Chondrocyte (in vitro differentiated cells): ENCODE results near the gene EIF5AL1. TPM values are rescaled to one million over a fixed set of nuclear protein-coding genes. Genes with fewer than 3 reads are reported as not detected.

ENCODE experiments used
- DNase-seq: peaks from one replicate; pipeline ENCODE4 v3.0.0; 2021; ENCODE audit warnings: mixed read lengths, low spot score
- H3K27ac Mint-ChIP-seq: one replicate; pipeline ENCODE4 v1.8.0; 2021; ENCODE audit warnings: mild to moderate bottlenecking, moderate library complexity, mixed read lengths; ENCODE audit not compliant: unreplicated experiment
- H3K27me3 Mint-ChIP-seq: 2 replicates; pipeline ENCODE4 v1.8.0; 2021; ENCODE audit warnings: low read depth, mixed read lengths
- H3K36me3 Mint-ChIP-seq: 2 replicates; pipeline ENCODE4 v1.8.0; 2021; ENCODE audit warnings: low read depth, mixed read lengths
- H3K4me1 Mint-ChIP-seq: 2 replicates; pipeline ENCODE4 v1.8.0; 2021; ENCODE audit warnings: low read depth, mild to moderate bottlenecking, mixed read lengths
- H3K4me3 Mint-ChIP-seq: one replicate; pipeline ENCODE4 v1.8.0; 2021; ENCODE audit warnings: mild to moderate bottlenecking, moderate library complexity, mixed read lengths; ENCODE audit not compliant: unreplicated experiment
- H3K9me3 Mint-ChIP-seq: 2 replicates; pipeline ENCODE4 v1.8.0; 2021; ENCODE audit warnings: low read depth, mixed read lengths
- total RNA-seq: library from RNA; stranded (reverse); gene quantifications from 3 replicates; pipeline ENCODE4 v1.2.1, GENCODE V29; 2021
- TF ChIP-seq, protein P1 (sequence below): fragments of 200-600 bp; sonication (generic); IDR thresholded peaks from 2 replicates; pipeline ENCODE4 v1.5.0; 2021; ENCODE audit warnings: antibody characterized with exemption, mild to moderate bottlenecking, moderate library complexity

The EIF5AL1 gene
- total RNA-seq, 1 donor from 2014 or later = 0.20 TPM

DNA sequence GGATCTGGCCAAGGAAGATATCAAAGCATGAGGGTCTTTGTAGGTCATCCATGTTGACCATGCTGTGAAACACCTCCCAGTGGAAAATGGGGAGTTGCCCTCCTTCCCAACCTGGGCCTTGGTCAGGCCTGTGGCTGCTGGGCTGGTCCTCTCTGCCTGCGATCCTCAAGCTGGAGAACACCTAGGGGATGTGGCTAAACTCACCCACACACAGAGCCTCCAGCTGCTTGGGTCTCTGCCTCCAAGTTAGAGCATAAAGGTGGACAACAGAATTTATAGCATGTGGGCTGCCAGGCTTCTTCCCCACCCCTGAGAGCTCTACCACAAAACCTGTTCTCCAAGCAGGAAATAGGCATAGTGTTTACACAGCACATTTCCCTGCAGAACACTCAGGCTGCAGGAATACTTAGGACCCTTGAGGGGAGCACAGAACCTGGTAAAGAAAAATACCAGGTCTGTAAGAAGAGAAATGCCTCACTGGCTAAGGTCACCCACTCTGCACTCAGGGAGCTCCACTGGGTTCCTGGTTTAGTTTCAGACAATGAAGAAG, 47.9 kb downstream of the EIF5AL1 start, which contains the start of gene SFTPA2:
SFTPA2 (minus strand) TSS at position 248 of the 550 bp plus-strand sequence. CDS start 924 bp downstream, outside the sequence.
- H3K27ac Mint-ChIP-seq = no peak within 1 kb of the TSS
- H3K9me3 Mint-ChIP-seq = no peaks in the 10 kb centered on the region
- no peaks in the 10 kb centered on the region for H3K36me3 Mint-ChIP-seq
- H3K4me1 Mint-ChIP-seq = peaks cover 2% of the 10 kb centered on the region
- H3K4me3 Mint-ChIP-seq = no peak within 1 kb of the TSS
- peaks cover 24% of the 10 kb centered on the region for H3K27me3 Mint-ChIP-seq
- DNase-seq = no peak
- TF ChIP-seq, protein P1, sequence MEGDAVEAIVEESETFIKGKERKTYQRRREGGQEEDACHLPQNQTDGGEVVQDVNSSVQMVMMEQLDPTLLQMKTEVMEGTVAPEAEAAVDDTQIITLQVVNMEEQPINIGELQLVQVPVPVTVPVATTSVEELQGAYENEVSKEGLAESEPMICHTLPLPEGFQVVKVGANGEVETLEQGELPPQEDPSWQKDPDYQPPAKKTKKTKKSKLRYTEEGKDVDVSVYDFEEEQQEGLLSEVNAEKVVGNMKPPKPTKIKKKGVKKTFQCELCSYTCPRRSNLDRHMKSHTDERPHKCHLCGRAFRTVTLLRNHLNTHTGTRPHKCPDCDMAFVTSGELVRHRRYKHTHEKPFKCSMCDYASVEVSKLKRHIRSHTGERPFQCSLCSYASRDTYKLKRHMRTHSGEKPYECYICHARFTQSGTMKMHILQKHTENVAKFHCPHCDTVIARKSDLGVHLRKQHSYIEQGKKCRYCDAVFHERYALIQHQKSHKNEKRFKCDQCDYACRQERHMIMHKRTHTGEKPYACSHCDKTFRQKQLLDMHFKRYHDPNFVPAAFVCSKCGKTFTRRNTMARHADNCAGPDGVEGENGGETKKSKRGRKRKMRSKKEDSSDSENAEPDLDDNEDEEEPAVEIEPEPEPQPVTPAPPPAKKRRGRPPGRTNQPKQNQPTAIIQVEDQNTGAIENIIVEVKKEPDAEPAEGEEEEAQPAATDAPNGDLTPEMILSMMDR = no peak

GRCh38 chr10:79561257-79561656, 48.9 kb downstream of the EIF5AL1 start:
- Mint-ChIP-seq H3K27ac (no peak overlapping the region), H3K9me3 (no peaks in the 10 kb centered on the region), H3K27me3 (peaks cover 24% of the 10 kb centered on the region), H3K4me1 (peaks cover 2% of the 10 kb centered on the region), H3K36me3 (no peaks in the 10 kb centered on the region), H3K4me3 (no peak overlapping the region)
- TF ChIP-seq, protein P1 = no peak
- DNase-seq = no peak

GRCh38 chr10:79562135-79562756, 49.9 kb downstream of the EIF5AL1 start:
- Mint-ChIP-seq H3K4me1 (peaks cover 2% of the 10 kb centered on the region), H3K36me3 (no peaks in the 10 kb centered on the region), H3K4me3 (no peak overlapping the region), H3K27ac (no peak overlapping the region), H3K9me3 (peaks cover 5% of the 10 kb centered on the region), H3K27me3 (peaks cover 29% of the 10 kb centered on the region)
- DNase-seq = no peak
- TF ChIP-seq, protein P1 = peak; percentile 95

DNA sequence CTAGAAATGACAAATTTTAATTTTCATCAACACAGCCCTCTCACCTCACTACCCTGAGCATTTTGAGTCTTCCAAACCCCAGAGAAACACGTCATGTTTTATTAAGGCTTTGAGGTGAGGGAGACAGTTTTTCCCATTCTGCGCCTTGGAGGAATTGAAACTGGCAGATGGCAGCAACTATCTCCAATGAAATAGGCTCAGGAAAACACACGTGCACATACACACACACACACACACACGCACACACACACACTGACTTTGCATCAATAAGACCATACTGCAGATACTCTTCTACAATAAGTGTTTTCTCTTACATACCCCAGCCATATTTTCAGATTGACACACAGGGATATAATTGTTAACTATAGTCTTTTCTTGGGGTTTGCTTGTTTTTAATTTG, 51.1 kb downstream of the EIF5AL1 start:
- peaks cover 2% of the 10 kb centered on the region for H3K4me1 Mint-ChIP-seq

More for the DNA sequence above, 51.1 kb downstream of the EIF5AL1 start:
- Mint-ChIP-seq H3K27me3 (peaks cover 37% of the 10 kb centered on the region), H3K36me3 (peaks cover 2% of the 10 kb centered on the region), H3K27ac (no peak overlapping the region), H3K4me3 (no peak overlapping the region), H3K9me3 (peaks cover 7% of the 10 kb centered on the region)
- no peak for DNase-seq
- TF ChIP-seq, protein P1 = no peak

Other genes with a start within 250 kb of the EIF5AL1 start
- gene PPIF, start 165.1 kb upstream of the EIF5AL1 start, total RNA-seq = 11.0 to 16.2 TPM (median 15.2 TPM) in 3 replicates
- 37.4 to 45.1 TPM (median 43.8 TPM) in 3 replicates for gene ZCCHC24, start 66.9 kb upstream of the EIF5AL1 start, total RNA-seq
- not detected in 3 replicates for gene SFTPA2, start 47.9 kb downstream of the EIF5AL1 start, total RNA-seq
- not detected in 3 replicates for gene SFTPA1, start 98.4 kb downstream of the EIF5AL1 start, total RNA-seq
- gene NUTM2B, start 190.7 kb downstream of the EIF5AL1 start, total RNA-seq = 0.36 to 0.63 TPM (median 0.37 TPM) in 3 replicates